ENCODE results near the gene BTBD19. TPM values are rescaled to one million over a fixed set of nuclear protein-coding genes. Genes with fewer than 3 reads are reported as not detected.

Gene BTBD19
- total and polyA plus RNA-seq, 9 of the 15 experiments (the other 6 are each of a cell fraction or from before 2014, with no cell fraction given) = 0.22 to 2.0 (median 0.95) TPM

DNA sequence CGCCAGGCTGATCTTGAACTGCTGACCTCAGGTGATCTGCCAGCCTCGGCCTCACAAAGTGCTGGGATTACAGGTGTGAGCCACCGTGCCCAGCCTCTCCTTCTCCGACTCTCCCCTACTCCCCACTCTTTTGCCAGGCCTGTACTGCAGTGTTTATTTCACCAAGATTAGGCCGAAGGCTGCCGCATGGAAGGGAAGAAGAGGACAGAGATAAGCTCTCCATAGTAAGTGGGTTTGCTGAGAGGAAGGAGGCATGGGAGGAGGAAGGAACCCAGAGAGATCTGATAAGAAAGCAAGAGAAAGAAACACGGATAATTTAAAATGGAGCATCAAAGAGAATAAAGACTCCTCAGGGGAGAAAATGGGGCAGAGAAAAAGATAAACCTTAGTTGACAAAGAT, 26.0 kb downstream of the BTBD19 start (continued):
- TF ChIP-seq, protein P1, sequence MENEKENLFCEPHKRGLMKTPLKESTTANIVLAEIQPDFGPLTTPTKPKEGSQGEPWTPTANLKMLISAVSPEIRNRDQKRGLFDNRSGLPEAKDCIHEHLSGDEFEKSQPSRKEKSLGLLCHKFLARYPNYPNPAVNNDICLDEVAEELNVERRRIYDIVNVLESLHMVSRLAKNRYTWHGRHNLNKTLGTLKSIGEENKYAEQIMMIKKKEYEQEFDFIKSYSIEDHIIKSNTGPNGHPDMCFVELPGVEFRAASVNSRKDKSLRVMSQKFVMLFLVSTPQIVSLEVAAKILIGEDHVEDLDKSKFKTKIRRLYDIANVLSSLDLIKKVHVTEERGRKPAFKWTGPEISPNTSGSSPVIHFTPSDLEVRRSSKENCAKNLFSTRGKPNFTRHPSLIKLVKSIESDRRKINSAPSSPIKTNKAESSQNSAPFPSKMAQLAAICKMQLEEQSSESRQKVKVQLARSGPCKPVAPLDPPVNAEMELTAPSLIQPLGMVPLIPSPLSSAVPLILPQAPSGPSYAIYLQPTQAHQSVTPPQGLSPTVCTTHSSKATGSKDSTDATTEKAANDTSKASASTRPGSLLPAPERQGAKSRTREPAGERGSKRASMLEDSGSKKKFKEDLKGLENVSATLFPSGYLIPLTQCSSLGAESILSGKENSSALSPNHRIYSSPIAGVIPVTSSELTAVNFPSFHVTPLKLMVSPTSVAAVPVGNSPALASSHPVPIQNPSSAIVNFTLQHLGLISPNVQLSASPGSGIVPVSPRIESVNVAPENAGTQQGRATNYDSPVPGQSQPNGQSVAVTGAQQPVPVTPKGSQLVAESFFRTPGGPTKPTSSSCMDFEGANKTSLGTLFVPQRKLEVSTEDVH (IDR thresholded peaks at IDR 0.05; ENCODE audit: low read depth, partially characterized antibody) = no peak

- DNase-seq (ENCODE audit: extremely low read depth in 1 of 4, low spot score in 3 of 4) (peak; percentile 75 to 93 (median 81)), FAIRE-seq (peak; percentile 97), ATAC-seq (peak; percentile 87)
- ChIA-PET POLR2A (interaction anchor here (0.6 to 11.1 kb wide), 3 partner anchors 15 to 114 kb away, joined by 4 to 217 read pairs (median 4); no protein-coding TSS in a partner anchor), CTCF (ENCODE audit: low intra/inter-chr PET ratio) (interaction anchor here (0.6 to 1.6 kb wide), 3 partner anchors 94 to 464 kb away, joined by 3 to 9 read pairs (median 5); no protein-coding TSS in a partner anchor)
- Histone ChIP-seq H3K4me1 (replicated peaks in 1 of 2; ENCODE audit: control insufficient read depth in 2 of 2, insufficient read depth in 2 of 2, low read length in 2 of 2) (peaks cover 30 to 36% of the 10 kb centered on the region in 2 experiments), H3K79me2 (ENCODE audit: control insufficient read depth, insufficient read depth, low read length) (no peaks in the 10 kb centered on the region), H3K9ac (ENCODE audit: insufficient read depth in 1 of 2, low read depth in 2 of 2, low read length in 2 of 2) (no peak overlapping the region; a peak in 1 of 4 replicates), H3K4me2 (ENCODE audit: insufficient read depth, low read length) (no peak overlapping the region), H3K27ac (ENCODE audit: extremely low read depth, low read depth, low read length) (no peak overlapping the region), H3K9me3 (replicated peaks; ENCODE audit: control insufficient read depth, insufficient read depth, low read depth, low read length) (no peaks in the 10 kb centered on the region), H4K20me1 (replicated peaks; ENCODE audit: control insufficient read depth, insufficient read depth, low read length) (no peaks in the 10 kb centered on the region), H3K27me3 (ENCODE audit: control insufficient read depth in 2 of 2, insufficient read depth in 2 of 2, low read length in 2 of 2) (no peaks in the 10 kb centered on the region), H3K4me3 (no peak overlapping the region), H3K9me1 (ENCODE audit: control insufficient read depth, insufficient read depth, low read length) (no peaks in the 10 kb centered on the region), H3K36me3 (ENCODE audit: control insufficient read depth, insufficient read depth, low read length) (no peaks in the 10 kb centered on the region), H2AFZ (ENCODE audit: low read depth, low read length) (no peak overlapping the region)
- 62% methylated on average over 23 of the region's 23 CpGs for WGBS (ENCODE audit: insufficient coverage, low coverage, missing lambda C conversion rate)
- BruUV-seq (replicated peaks) = no TSS peak
- intact Hi-C loops (cut with micrococcal nuclease) (loop anchor here (1.0 to 10.0 kb wide), 3 partner anchors 177 to 464 kb away; partner anchors contain the start of gene UROD), in situ Hi-C loops (cut with MboI) (loop anchor here (5.0 kb wide), 1 partner anchor 176 kb away; the partner anchor contains the start of genes HECTD3 and UROD)
- TF ChIP-seq, protein P2, sequence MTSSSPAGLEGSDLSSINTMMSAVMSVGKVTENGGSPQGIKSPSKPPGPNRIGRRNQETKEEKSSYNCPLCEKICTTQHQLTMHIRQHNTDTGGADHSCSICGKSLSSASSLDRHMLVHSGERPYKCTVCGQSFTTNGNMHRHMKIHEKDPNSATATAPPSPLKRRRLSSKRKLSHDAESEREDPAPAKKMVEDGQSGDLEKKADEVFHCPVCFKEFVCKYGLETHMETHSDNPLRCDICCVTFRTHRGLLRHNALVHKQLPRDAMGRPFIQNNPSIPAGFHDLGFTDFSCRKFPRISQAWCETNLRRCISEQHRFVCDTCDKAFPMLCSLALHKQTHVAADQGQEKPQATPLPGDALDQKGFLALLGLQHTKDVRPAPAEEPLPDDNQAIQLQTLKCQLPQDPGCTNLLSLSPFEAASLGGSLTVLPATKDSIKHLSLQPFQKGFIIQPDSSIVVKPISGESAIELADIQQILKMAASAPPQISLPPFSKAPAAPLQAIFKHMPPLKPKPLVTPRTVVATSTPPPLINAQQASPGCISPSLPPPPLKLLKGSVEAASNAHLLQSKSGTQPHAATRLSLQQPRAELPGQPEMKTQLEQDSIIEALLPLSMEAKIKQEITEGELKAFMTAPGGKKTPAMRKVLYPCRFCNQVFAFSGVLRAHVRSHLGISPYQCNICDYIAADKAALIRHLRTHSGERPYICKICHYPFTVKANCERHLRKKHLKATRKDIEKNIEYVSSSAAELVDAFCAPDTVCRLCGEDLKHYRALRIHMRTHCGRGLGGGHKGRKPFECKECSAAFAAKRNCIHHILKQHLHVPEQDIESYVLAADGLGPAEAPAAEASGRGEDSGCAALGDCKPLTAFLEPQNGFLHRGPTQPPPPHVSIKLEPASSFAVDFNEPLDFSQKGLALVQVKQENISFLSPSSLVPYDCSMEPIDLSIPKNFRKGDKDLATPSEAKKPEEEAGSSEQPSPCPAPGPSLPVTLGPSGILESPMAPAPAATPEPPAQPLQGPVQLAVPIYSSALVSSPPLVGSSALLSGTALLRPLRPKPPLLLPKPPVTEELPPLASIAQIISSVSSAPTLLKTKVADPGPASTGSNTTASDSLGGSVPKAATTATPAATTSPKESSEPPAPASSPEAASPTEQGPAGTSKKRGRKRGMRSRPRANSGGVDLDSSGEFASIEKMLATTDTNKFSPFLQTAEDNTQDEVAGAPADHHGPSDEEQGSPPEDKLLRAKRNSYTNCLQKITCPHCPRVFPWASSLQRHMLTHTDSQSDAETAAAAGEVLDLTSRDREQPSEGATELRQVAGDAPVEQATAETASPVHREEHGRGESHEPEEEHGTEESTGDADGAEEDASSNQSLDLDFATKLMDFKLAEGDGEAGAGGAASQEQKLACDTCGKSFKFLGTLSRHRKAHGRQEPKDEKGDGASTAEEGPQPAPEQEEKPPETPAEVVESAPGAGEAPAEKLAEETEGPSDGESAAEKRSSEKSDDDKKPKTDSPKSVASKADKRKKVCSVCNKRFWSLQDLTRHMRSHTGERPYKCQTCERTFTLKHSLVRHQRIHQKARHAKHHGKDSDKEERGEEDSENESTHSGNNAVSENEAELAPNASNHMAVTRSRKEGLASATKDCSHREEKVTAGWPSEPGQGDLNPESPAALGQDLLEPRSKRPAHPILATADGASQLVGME (CRISPR knock-in tag; IDR thresholded peaks at IDR 0.05) = no peak
- TF ChIP-seq, protein P3, sequence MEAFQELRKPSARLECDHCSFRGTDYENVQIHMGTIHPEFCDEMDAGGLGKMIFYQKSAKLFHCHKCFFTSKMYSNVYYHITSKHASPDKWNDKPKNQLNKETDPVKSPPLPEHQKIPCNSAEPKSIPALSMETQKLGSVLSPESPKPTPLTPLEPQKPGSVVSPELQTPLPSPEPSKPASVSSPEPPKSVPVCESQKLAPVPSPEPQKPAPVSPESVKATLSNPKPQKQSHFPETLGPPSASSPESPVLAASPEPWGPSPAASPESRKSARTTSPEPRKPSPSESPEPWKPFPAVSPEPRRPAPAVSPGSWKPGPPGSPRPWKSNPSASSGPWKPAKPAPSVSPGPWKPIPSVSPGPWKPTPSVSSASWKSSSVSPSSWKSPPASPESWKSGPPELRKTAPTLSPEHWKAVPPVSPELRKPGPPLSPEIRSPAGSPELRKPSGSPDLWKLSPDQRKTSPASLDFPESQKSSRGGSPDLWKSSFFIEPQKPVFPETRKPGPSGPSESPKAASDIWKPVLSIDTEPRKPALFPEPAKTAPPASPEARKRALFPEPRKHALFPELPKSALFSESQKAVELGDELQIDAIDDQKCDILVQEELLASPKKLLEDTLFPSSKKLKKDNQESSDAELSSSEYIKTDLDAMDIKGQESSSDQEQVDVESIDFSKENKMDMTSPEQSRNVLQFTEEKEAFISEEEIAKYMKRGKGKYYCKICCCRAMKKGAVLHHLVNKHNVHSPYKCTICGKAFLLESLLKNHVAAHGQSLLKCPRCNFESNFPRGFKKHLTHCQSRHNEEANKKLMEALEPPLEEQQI (IDR thresholded peaks at IDR 0.05) = no peak
- no peak for TF ChIP-seq NEUROD1 (IDR thresholded peaks at IDR 0.05; ENCODE audit: borderline replicate concordance, low read depth, low read length, partially characterized antibody)
Measured at GRCh38 chr1:44835738-44836675, 27.7 kb downstream of the BTBD19 start.

Data from K562 (cell line).